ENCODE measurements around the gene CNTNAP2.

CNTNAP2 gene

DNA sequence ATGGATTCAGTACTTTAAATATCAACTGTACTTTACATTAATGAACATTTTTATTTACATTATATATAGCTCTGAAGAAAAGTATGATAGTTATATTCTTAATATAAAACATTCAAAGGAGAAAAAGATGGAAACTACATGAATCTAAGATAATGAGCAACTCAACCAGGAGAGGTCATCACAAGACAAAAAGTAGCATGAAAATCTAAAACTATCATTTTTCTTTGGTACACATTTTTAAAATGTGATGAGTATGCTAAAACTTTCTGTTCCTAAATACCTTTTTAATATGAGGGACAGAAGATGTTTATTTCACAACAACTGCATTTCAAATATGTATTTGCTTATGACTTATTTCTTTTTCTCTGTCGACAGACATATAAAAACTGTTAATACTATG lies 2.4 kb downstream of the CNTNAP2 start (continued):
- TF ChIP-seq SALL2 (tag by site-specific recombination; IDR thresholded peaks at IDR 0.05; ENCODE audit: borderline replicate concordance) (no peak), ZNF707 (tag by site-specific recombination; IDR thresholded peaks at IDR 0.05) (no peak), ZSCAN30 (tag by site-specific recombination; IDR thresholded peaks at IDR 0.05) (no peak), ZNF341 (tag by site-specific recombination; IDR thresholded peaks at IDR 0.05; ENCODE audit: low read depth) (no peak), GLI4 (tag by site-specific recombination; IDR thresholded peaks at IDR 0.05) (no peak), ZNF473 (tag by site-specific recombination; IDR thresholded peaks at IDR 0.05) (no peak)
- TF ChIP-seq, protein P1, sequence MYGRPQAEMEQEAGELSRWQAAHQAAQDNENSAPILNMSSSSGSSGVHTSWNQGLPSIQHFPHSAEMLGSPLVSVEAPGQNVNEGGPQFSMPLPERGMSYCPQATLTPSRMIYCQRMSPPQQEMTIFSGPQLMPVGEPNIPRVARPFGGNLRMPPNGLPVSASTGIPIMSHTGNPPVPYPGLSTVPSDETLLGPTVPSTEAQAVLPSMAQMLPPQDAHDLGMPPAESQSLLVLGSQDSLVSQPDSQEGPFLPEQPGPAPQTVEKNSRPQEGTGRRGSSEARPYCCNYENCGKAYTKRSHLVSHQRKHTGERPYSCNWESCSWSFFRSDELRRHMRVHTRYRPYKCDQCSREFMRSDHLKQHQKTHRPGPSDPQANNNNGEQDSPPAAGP (tag by site-specific recombination; IDR thresholded peaks at IDR 0.05): no peak

- no peak overlapping the region for H3K4me3 ChIP-seq (ENCODE audit: low read depth, low read length)
- POLR2A ChIA-PET: no interaction called here
- no peaks in the 10 kb centered on the region for H3K4me1 ChIP-seq (ENCODE audit: control insufficient read depth, insufficient read depth, low read length)
- no peak overlapping the region for H3K27ac ChIP-seq (ENCODE audit: extremely low read depth, low read depth, low read length)
- no peaks in the 10 kb centered on the region for H3K9me3 ChIP-seq (ENCODE audit: control insufficient read depth, insufficient read depth, low read depth, low read length)
- TF ChIP-seq ZNF146 (tag by site-specific recombination; IDR thresholded peaks at IDR 0.05): peak; percentile 23; the same call in 1 of the 2 replicates
- TF ChIP-seq ZSCAN23 (tag by site-specific recombination; IDR thresholded peaks at IDR 0.05): no peak
- no peaks in the 10 kb centered on the region for H3K36me3 ChIP-seq (ENCODE audit: control insufficient read depth in 2 of 2, insufficient read depth in 1 of 2, low read length in 2 of 2)
- CTCF ChIA-PET: no interaction called here
Observed at GRCh38 chr7:146123715-146124114, 7.1 kb downstream of the CNTNAP2 start.

- TF ChIP-seq, protein P2, sequence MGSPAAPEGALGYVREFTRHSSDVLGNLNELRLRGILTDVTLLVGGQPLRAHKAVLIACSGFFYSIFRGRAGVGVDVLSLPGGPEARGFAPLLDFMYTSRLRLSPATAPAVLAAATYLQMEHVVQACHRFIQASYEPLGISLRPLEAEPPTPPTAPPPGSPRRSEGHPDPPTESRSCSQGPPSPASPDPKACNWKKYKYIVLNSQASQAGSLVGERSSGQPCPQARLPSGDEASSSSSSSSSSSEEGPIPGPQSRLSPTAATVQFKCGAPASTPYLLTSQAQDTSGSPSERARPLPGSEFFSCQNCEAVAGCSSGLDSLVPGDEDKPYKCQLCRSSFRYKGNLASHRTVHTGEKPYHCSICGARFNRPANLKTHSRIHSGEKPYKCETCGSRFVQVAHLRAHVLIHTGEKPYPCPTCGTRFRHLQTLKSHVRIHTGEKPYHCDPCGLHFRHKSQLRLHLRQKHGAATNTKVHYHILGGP (tag by site-specific recombination; IDR thresholded peaks at IDR 0.05): no peak
- TF ChIP-seq, protein P3, sequence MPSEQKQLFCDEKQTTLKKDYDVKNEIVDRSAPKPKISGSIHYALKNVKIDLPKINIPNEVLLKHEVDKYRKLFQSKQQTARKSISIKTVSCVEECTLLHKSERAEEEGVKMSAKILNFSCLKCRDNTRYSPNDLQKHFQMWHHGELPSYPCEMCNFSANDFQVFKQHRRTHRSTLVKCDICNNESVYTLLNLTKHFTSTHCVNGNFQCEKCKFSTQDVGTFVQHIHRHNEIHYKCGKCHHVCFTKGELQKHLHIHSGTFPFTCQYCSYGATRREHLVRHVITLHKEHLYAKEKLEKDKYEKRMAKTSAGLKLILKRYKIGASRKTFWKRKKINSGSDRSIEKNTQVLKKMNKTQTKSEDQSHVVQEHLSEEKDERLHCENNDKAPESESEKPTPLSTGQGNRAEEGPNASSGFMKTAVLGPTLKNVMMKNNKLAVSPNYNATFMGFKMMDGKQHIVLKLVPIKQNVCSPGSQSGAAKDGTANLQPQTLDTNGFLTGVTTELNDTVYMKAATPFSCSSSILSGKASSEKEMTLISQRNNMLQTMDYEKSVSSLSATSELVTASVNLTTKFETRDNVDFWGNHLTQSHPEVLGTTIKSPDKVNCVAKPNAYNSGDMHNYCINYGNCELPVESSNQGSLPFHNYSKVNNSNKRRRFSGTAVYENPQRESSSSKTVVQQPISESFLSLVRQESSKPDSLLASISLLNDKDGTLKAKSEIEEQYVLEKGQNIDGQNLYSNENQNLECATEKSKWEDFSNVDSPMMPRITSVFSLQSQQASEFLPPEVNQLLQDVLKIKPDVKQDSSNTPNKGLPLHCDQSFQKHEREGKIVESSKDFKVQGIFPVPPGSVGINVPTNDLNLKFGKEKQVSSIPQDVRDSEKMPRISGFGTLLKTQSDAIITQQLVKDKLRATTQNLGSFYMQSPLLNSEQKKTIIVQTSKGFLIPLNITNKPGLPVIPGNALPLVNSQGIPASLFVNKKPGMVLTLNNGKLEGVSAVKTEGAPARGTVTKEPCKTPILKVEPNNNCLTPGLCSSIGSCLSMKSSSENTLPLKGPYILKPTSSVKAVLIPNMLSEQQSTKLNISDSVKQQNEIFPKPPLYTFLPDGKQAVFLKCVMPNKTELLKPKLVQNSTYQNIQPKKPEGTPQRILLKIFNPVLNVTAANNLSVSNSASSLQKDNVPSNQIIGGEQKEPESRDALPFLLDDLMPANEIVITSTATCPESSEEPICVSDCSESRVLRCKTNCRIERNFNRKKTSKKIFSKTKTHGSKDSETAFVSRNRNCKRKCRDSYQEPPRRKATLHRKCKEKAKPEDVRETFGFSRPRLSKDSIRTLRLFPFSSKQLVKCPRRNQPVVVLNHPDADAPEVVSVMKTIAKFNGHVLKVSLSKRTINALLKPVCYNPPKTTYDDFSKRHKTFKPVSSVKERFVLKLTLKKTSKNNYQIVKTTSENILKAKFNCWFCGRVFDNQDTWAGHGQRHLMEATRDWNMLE (tag by site-specific recombination; conservative IDR thresholded peaks at IDR 0.05; ENCODE audit: low read depth): no peak
- no peak for TF ChIP-seq ZNF571 (tag by site-specific recombination; IDR thresholded peaks at IDR 0.05)
- no peak for TF ChIP-seq ZNF175 (tag by site-specific recombination; IDR thresholded peaks at IDR 0.05)
- no peak for TF ChIP-seq ZNF677 (tag by site-specific recombination; IDR thresholded peaks at IDR 0.05)
- TF ChIP-seq ZNF423 (tag by site-specific recombination; IDR thresholded peaks at IDR 0.05): no peak
- no peak for TF ChIP-seq ZNF777 (tag by site-specific recombination; IDR thresholded peaks at IDR 0.05; ENCODE audit: borderline replicate concordance)
- no peak for TF ChIP-seq SCRT1 (tag by site-specific recombination; IDR thresholded peaks at IDR 0.05; ENCODE audit: borderline replicate concordance)
- no peak for TF ChIP-seq BCL11B (tag by site-specific recombination; IDR thresholded peaks at IDR 0.05; ENCODE audit: low read depth)
- TF ChIP-seq, protein P4, sequence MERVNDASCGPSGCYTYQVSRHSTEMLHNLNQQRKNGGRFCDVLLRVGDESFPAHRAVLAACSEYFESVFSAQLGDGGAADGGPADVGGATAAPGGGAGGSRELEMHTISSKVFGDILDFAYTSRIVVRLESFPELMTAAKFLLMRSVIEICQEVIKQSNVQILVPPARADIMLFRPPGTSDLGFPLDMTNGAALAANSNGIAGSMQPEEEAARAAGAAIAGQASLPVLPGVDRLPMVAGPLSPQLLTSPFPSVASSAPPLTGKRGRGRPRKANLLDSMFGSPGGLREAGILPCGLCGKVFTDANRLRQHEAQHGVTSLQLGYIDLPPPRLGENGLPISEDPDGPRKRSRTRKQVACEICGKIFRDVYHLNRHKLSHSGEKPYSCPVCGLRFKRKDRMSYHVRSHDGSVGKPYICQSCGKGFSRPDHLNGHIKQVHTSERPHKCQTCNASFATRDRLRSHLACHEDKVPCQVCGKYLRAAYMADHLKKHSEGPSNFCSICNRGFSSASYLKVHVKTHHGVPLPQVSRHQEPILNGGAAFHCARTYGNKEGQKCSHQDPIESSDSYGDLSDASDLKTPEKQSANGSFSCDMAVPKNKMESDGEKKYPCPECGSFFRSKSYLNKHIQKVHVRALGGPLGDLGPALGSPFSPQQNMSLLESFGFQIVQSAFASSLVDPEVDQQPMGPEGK (tag by site-specific recombination; IDR thresholded peaks at IDR 0.05): no peak
- no peak for TF ChIP-seq ZNF561 (tag by site-specific recombination; IDR thresholded peaks at IDR 0.05; ENCODE audit: borderline replicate concordance)
- TF ChIP-seq ZFP69B (tag by site-specific recombination; IDR thresholded peaks at IDR 0.05): no peak
- no peak overlapping the region for H3K4me3 ChIP-seq (ENCODE audit: low read depth, low read length)
Observed at GRCh38 chr7:146126767-146127509, 10.3 kb downstream of the CNTNAP2 start.

More at GRCh38 chr7:146126767-146127509, 10.3 kb downstream of the CNTNAP2 start:
- Histone ChIP-seq H3K9me3 (ENCODE audit: control insufficient read depth, insufficient read depth, low read depth, low read length) (no peaks in the 10 kb centered on the region), H3K4me1 (ENCODE audit: control insufficient read depth, insufficient read depth, low read length) (no peaks in the 10 kb centered on the region), H3K36me3 (ENCODE audit: control insufficient read depth in 2 of 2, insufficient read depth in 1 of 2, low read length in 2 of 2) (no peaks in the 10 kb centered on the region), H3K27ac (ENCODE audit: extremely low read depth, low read depth, low read length) (no peak overlapping the region)
- ChIA-PET POLR2A (interaction anchor here (0.5 kb wide), 1 partner anchor 509 kb away, joined by 3 read pairs; no protein-coding TSS in a partner anchor), CTCF (interaction anchor here (1.6 kb wide), 1 partner anchor 10 kb away, joined by 4 read pairs; the partner anchor contains the start of gene CNTNAP2)
